MM.1S (cell line): ENCODE results near the gene RANBP1.

Experiments used
- DNase-seq: peaks from one replicate; pipeline ENCODE4 v3.0.0-alpha.2; 2015
- H2AFZ ChIP-seq: fragments of 300-600 bp; sonication (generic); 2 replicates; pipeline ENCODE4 v1.6.0; 2016; ENCODE audit warnings: antibody characterized with exemption, low read length
- H3F3A ChIP-seq: fragments of 300-600 bp; sonication (generic); 2 replicates; pipeline ENCODE4 v1.6.1; 2016; ENCODE audit warnings: mild to moderate bottlenecking, antibody characterized with exemption, low read length, moderate library complexity, mixed read lengths; ENCODE audit not compliant: insufficient read depth
- H3K27ac ChIP-seq: fragments of 300-600 bp; sonication (generic); 2 replicates; pipeline ENCODE4 v1.5.1; 2016; ENCODE audit warnings: mild to moderate bottlenecking, low read length
- H3K27me3 ChIP-seq: fragments of 300-600 bp; sonication (generic); replicated peaks from 2 replicates; pipeline ENCODE4 v1.6.0; 2016; ENCODE audit warnings: low read length; ENCODE audit not compliant: insufficient read depth
- H3K36me3 ChIP-seq: fragments of 300-600 bp; sonication (generic); replicated peaks from 2 replicates; pipeline ENCODE4 v1.6.1; 2016; ENCODE audit warnings: mild to moderate bottlenecking, low read length, mixed read lengths; ENCODE audit not compliant: insufficient read depth
- H3K4me1 ChIP-seq: fragments of 300-600 bp; sonication (generic); 2 replicates; pipeline ENCODE4 v1.6.1; 2016; ENCODE audit warnings: low read length, mixed read lengths
- H3K4me2 ChIP-seq: fragments of 300-600 bp; sonication (generic); 2 replicates; pipeline ENCODE4 v1.6.0; 2016; ENCODE audit warnings: low read depth, low read length
- H3K4me3 ChIP-seq: fragments of 300-600 bp; sonication (generic); 2 replicates; pipeline ENCODE4 v1.5.1; 2016; ENCODE audit warnings: low read length, mixed read lengths
- H3K79me2 ChIP-seq: fragments of 300-600 bp; sonication (generic); 2 replicates; pipeline ENCODE4 v1.6.1; 2016; ENCODE audit warnings: mixed run types, low read length, mixed read lengths
- H3K9ac ChIP-seq: fragments of 300-600 bp; sonication (generic); 2 replicates; pipeline ENCODE4 v1.6.1; 2016; ENCODE audit warnings: low read length, mixed read lengths
- H3K9me2 ChIP-seq: fragments of 300-600 bp; sonication (generic); replicated peaks from 2 replicates; pipeline ENCODE4 v1.6.1; 2016; ENCODE audit warnings: mild to moderate bottlenecking, low read length, mixed read lengths; ENCODE audit not compliant: insufficient read depth
- H3K9me3 ChIP-seq: fragments of 300-600 bp; sonication (generic); replicated peaks from 2 replicates; pipeline ENCODE4 v1.6.1; 2016; ENCODE audit warnings: mild to moderate bottlenecking, low read length, mixed read lengths; ENCODE audit not compliant: insufficient read depth
- H4K20me1 ChIP-seq: fragments of 300-600 bp; sonication (generic); 2 replicates; pipeline ENCODE4 v1.6.1; 2016; ENCODE audit warnings: mild to moderate bottlenecking, low read length, moderate library complexity, mixed read lengths; ENCODE audit not compliant: insufficient read depth
- CTCF ChIP-seq: fragments of 300-600 bp; sonication (generic); IDR thresholded peaks from 2 replicates; pipeline ENCODE4 v1.5.1; 2016; ENCODE audit warnings: antibody characterized with exemption, low read length, mixed read lengths
- EZH2 ChIP-seq: fragments of 300-600 bp; sonication (generic); optimal IDR thresholded peaks from 2 replicates; pipeline ENCODE3; 2017; ENCODE audit warnings: low read depth, mild to moderate bottlenecking, antibody characterized with exemption, low read length, mixed read lengths
- EZH2phosphoT487 ChIP-seq: fragments of 300-600 bp; sonication (generic); IDR thresholded peaks from 2 replicates; pipeline ENCODE4 v1.6.1; 2018; ENCODE audit warnings: antibody characterized with exemption, low read length

The RANBP1 gene

GRCh38 chr22:20116951-20117632 is 1.2 kb downstream of the RANBP1 start, which contains the start of gene TRMT2A:
Gene TRMT2A, minus strand, starts transcription at chr22:20117226. Its CDS starts 320 bp downstream, at chr22:20116906.
- Histone ChIP-seq H3K4me1 (peaks cover 16% of the 10 kb centered on the region), H4K20me1 (peaks cover 16% of the 10 kb centered on the region), H3F3A (peaks cover 4% of the 10 kb centered on the region), H3K4me3 (peak within 1 kb of the TSS; percentile 96), H3K9me2 (no peaks in the 10 kb centered on the region), H3K9me3 (no peaks in the 10 kb centered on the region), H3K27ac (peak within 1 kb of the TSS; percentile 64), H3K4me2 (peak within 1 kb of the TSS; percentile 99), H3K9ac (peak within 1 kb of the TSS; percentile 95), H3K36me3 (peaks cover 13% of the 10 kb centered on the region), H3K79me2 (peaks cover 94% of the 10 kb centered on the region), H3K27me3 (no peaks in the 10 kb centered on the region), H2AFZ (peak within 1 kb of the TSS; percentile 61)
- no peak for TF ChIP-seq EZH2
- TF ChIP-seq EZH2phosphoT487, result no peak
- peak; percentile 38 for TF ChIP-seq CTCF
- peak; percentile 99 for DNase-seq

- Histone ChIP-seq H3F3A (no peaks in the 10 kb centered on the region), H2AFZ (peak overlapping the region; percentile 1; the same call in 1 of the 2 replicates), H3K79me2 (peaks cover 94% of the 10 kb centered on the region), H3K9ac (peak overlapping the region; percentile 94), H4K20me1 (peaks cover 16% of the 10 kb centered on the region), H3K9me2 (no peaks in the 10 kb centered on the region), H3K9me3 (no peaks in the 10 kb centered on the region), H3K4me1 (peaks cover 16% of the 10 kb centered on the region), H3K36me3 (peaks cover 13% of the 10 kb centered on the region), H3K27ac (peak overlapping the region; percentile 50; the same call in 1 of the 2 replicates), H3K27me3 (no peaks in the 10 kb centered on the region), H3K4me3 (peak overlapping the region; percentile 81), H3K4me2 (peak overlapping the region; percentile 91)
- peak; percentile 33 for DNase-seq
- TF ChIP-seq EZH2 (no peak), EZH2phosphoT487 (no peak), CTCF (no peak)
These were observed 1.9 kb downstream of the RANBP1 start for GRCh38 chr22:20117633-20118299.

- peaks cover 17% of the 10 kb centered on the region for H4K20me1 ChIP-seq
- H3K9me2 ChIP-seq, result no peaks in the 10 kb centered on the region
- no peak overlapping the region for H2AFZ ChIP-seq
- H3K4me1 ChIP-seq, result peaks cover 16% of the 10 kb centered on the region
- H3F3A ChIP-seq, result no peaks in the 10 kb centered on the region
- H3K9me3 ChIP-seq, result no peaks in the 10 kb centered on the region
- H3K9ac ChIP-seq, result peak overlapping the region; percentile 94
- peak overlapping the region; percentile 91 for H3K4me2 ChIP-seq
- no peak for DNase-seq
- H3K27me3 ChIP-seq, result no peaks in the 10 kb centered on the region
- peaks cover 10% of the 10 kb centered on the region; the same call in 1 of the 2 replicates for H3K36me3 ChIP-seq
- H3K27ac ChIP-seq, result peak overlapping the region; percentile 50; the same call in 1 of the 2 replicates
- peaks cover 92% of the 10 kb centered on the region for H3K79me2 ChIP-seq
- peak overlapping the region; percentile 81 for H3K4me3 ChIP-seq
- no peak for TF ChIP-seq CTCF
- no peak for TF ChIP-seq EZH2
- TF ChIP-seq EZH2phosphoT487, result no peak
These were observed 2.6 kb downstream of the RANBP1 start for GRCh38 chr22:20118300-20119020.
